BLaER1 (cell line): ENCODE measurements around the gene FBXO38.

Experiments used
- H3K27ac ChIP-seq: shearing (Covaris generic); formaldehyde crosslinking; 2 replicates; pipeline ENCODE4 v1.8.1; 2022
- H3K27me3 ChIP-seq: shearing (Covaris generic); formaldehyde crosslinking; 2 replicates; pipeline ENCODE4 v1.8.1; 2022
- H3K36me3 ChIP-seq: shearing (Covaris generic); formaldehyde crosslinking; 2 replicates; pipeline ENCODE4 v1.8.1; 2022
- H3K4me1 ChIP-seq: shearing (Covaris generic); formaldehyde crosslinking; 2 replicates; pipeline ENCODE4 v1.8.1; 2022
- H3K4me2 ChIP-seq: shearing (Covaris generic); formaldehyde crosslinking; 2 replicates; pipeline ENCODE4 v1.8.1; 2022
- H3K4me3 ChIP-seq: shearing (Covaris generic); formaldehyde crosslinking; 2 replicates; pipeline ENCODE4 v1.8.1; 2022
- H3K9ac ChIP-seq: shearing (Covaris generic); formaldehyde crosslinking; 2 replicates; pipeline ENCODE4 v1.8.1; 2022
- H3K9me3 ChIP-seq: shearing (Covaris generic); formaldehyde crosslinking; 2 replicates; pipeline ENCODE4 v1.8.1; 2022
- H4K20me1 ChIP-seq: shearing (Covaris generic); formaldehyde crosslinking; 2 replicates; pipeline ENCODE4 v1.8.1; 2022
- Cebpa-rat ChIP-seq: shearing (Covaris generic); IDR thresholded peaks from 2 replicates; pipeline ENCODE4 v1.8.1; 2022

Gene FBXO38

GRCh38 chr5:148383564-148384379, at the start of gene FBXO38:
FBXO38 (plus strand) TSS chr5:148383958; CDS start chr5:148394777, 10,819 bp downstream.
- no peak for TF ChIP-seq Cebpa-rat
- Histone ChIP-seq H3K4me3 (peak within 1 kb of the TSS; percentile 80), H3K27ac (peak within 1 kb of the TSS; percentile 92), H3K9me3 (peaks cover 7% of the 10 kb centered on the region), H4K20me1 (peaks cover 42% of the 10 kb centered on the region), H3K4me2 (peak within 1 kb of the TSS; percentile 94), H3K9ac (peak within 1 kb of the TSS; percentile 90), H3K4me1 (peaks cover 29% of the 10 kb centered on the region), H3K36me3 (peaks cover 29% of the 10 kb centered on the region), H3K27me3 (no peaks in the 10 kb centered on the region)

- Histone ChIP-seq H3K9ac (no peak within 1 kb of the TSS), H3K36me3 (no peaks in the 10 kb centered on the region), H3K4me2 (no peak within 1 kb of the TSS), H4K20me1 (no peaks in the 10 kb centered on the region), H3K27me3 (no peaks in the 10 kb centered on the region), H3K4me3 (no peak within 1 kb of the TSS), H3K27ac (no peak within 1 kb of the TSS), H3K4me1 (no peaks in the 10 kb centered on the region), H3K9me3 (no peaks in the 10 kb centered on the region)
- no peak for TF ChIP-seq Cebpa-rat
These were observed 48.5 kb upstream of the FBXO38 start, which contains the start of gene SPINK9 for GRCh38 chr5:148335259-148335658. SPINK9 (plus strand) TSS chr5:148335559; CDS start chr5:148335614, 55 bp downstream.

GRCh38 chr5:148336704-148337435, 46.9 kb upstream of the FBXO38 start:
- Histone ChIP-seq H3K4me3 (no peak overlapping the region), H3K27me3 (no peaks in the 10 kb centered on the region), H3K27ac (no peak overlapping the region), H3K9ac (no peak overlapping the region), H3K4me2 (no peak overlapping the region), H3K9me3 (no peaks in the 10 kb centered on the region), H4K20me1 (no peaks in the 10 kb centered on the region), H3K36me3 (no peaks in the 10 kb centered on the region), H3K4me1 (no peaks in the 10 kb centered on the region)
- TF ChIP-seq Cebpa-rat = no peak

- Histone ChIP-seq H3K9ac (no peak overlapping the region), H3K27me3 (no peaks in the 10 kb centered on the region), H3K4me1 (no peaks in the 10 kb centered on the region), H3K4me2 (no peak overlapping the region), H4K20me1 (no peaks in the 10 kb centered on the region), H3K36me3 (no peaks in the 10 kb centered on the region), H3K27ac (no peak overlapping the region), H3K4me3 (no peak overlapping the region), H3K9me3 (no peaks in the 10 kb centered on the region)
- TF ChIP-seq Cebpa-rat = no peak
These were observed 41.2 kb upstream of the FBXO38 start for GRCh38 chr5:148342371-148343045.

- H3K36me3 ChIP-seq = no peaks in the 10 kb centered on the region
- TF ChIP-seq Cebpa-rat = no peak
- H3K9ac ChIP-seq = no peak overlapping the region
- H3K27me3 ChIP-seq = no peaks in the 10 kb centered on the region
- H4K20me1 ChIP-seq = no peaks in the 10 kb centered on the region
- H3K9me3 ChIP-seq = no peaks in the 10 kb centered on the region
- no peak overlapping the region for H3K4me2 ChIP-seq
- H3K27ac ChIP-seq = no peak overlapping the region
- H3K4me1 ChIP-seq = no peaks in the 10 kb centered on the region
- no peak overlapping the region for H3K4me3 ChIP-seq
These were observed 40.7 kb upstream of the FBXO38 start for GRCh38 chr5:148343046-148343407.

GRCh38 chr5:148343603-148344487, 39.9 kb upstream of the FBXO38 start:
- H3K9ac ChIP-seq = no peak overlapping the region

GRCh38 chr5:148347706-148348105, 36.1 kb upstream of the FBXO38 start:
- no peak overlapping the region for H3K27ac ChIP-seq
- H3K36me3 ChIP-seq = no peaks in the 10 kb centered on the region
- no peaks in the 10 kb centered on the region for H3K27me3 ChIP-seq
- H3K4me2 ChIP-seq = no peak overlapping the region
- H4K20me1 ChIP-seq = no peaks in the 10 kb centered on the region
- H3K9ac ChIP-seq = no peak overlapping the region
- H3K9me3 ChIP-seq = no peaks in the 10 kb centered on the region
- no peaks in the 10 kb centered on the region for H3K4me1 ChIP-seq
- no peak overlapping the region for H3K4me3 ChIP-seq
- no peak for TF ChIP-seq Cebpa-rat

More at GRCh38 chr5:148343603-148344487, 39.9 kb upstream of the FBXO38 start:
- Histone ChIP-seq H3K36me3 (no peaks in the 10 kb centered on the region), H3K27ac (no peak overlapping the region), H3K4me3 (no peak overlapping the region), H4K20me1 (no peaks in the 10 kb centered on the region), H3K27me3 (no peaks in the 10 kb centered on the region), H3K9me3 (no peaks in the 10 kb centered on the region), H3K4me1 (no peaks in the 10 kb centered on the region), H3K4me2 (no peak overlapping the region)
- no peak for TF ChIP-seq Cebpa-rat

GRCh38 chr5:148352696-148353095, 31.1 kb upstream of the FBXO38 start:
- Histone ChIP-seq H3K4me2 (no peak overlapping the region), H3K36me3 (no peaks in the 10 kb centered on the region), H3K27me3 (no peaks in the 10 kb centered on the region), H3K27ac (no peak overlapping the region), H3K4me1 (peaks cover 13% of the 10 kb centered on the region; the same call in 1 of the 2 replicates), H3K9me3 (no peaks in the 10 kb centered on the region), H3K4me3 (no peak overlapping the region), H3K9ac (no peak overlapping the region), H4K20me1 (no peaks in the 10 kb centered on the region)
- no peak for TF ChIP-seq Cebpa-rat

- Histone ChIP-seq H3K36me3 (no peaks in the 10 kb centered on the region), H3K27me3 (no peaks in the 10 kb centered on the region)
These were observed 30.1 kb upstream of the FBXO38 start for GRCh38 chr5:148353634-148354033.

More at GRCh38 chr5:148353634-148354033, 30.1 kb upstream of the FBXO38 start:
- no peaks in the 10 kb centered on the region for H3K9me3 ChIP-seq
- no peak overlapping the region for H3K9ac ChIP-seq
- peaks cover 13% of the 10 kb centered on the region; the same call in 1 of the 2 replicates for H3K4me1 ChIP-seq
- no peak for TF ChIP-seq Cebpa-rat
- H3K4me2 ChIP-seq = no peak overlapping the region
- H4K20me1 ChIP-seq = no peaks in the 10 kb centered on the region
- H3K27ac ChIP-seq = no peak overlapping the region
- H3K4me3 ChIP-seq = no peak overlapping the region
